GM12878 (cell line): Measurements from ENCODE around the gene MYBL2. TPM values are rescaled to one million over a fixed set of nuclear protein-coding genes. Genes with fewer than 3 reads are reported as not detected.

Source experiments
- ATAC-seq: fragments of 200-7000 bp; cut with Tn5 transposase; 3 replicates; pipeline ENCODE4 v1.9.1; 2020; ENCODE audit warnings: mild to moderate bottlenecking, moderate library complexity
- BruUV-seq: library from RNA; stranded (reverse); fragments of 400-500 nt; replicated peaks from 2 replicates; lab custom pipeline; 2021; lab: Mats Ljungman, UMichigan
- CTCF ChIA-PET: fragments of 300-600 bp; sonication (Branson Sonifier 250); formaldehyde crosslinking; extraction: SDS; loops from one replicate; lab custom pipeline; 2021; ENCODE audit warnings: inconsistent platforms; lab: Yijun Ruan, JAX
- POLR2A ChIA-PET: fragments of 350-600 bp; formaldehyde crosslinking; extraction: SDS; loops from one replicate; lab custom pipeline; 2021; ENCODE audit warnings: inconsistent platforms; lab: Charles Lee
- RAD21 ChIA-PET: fragments of 300-600 bp; sonication (Branson Sonifier 250); formaldehyde crosslinking; loops from one replicate; lab custom pipeline; 2023; ENCODE audit warnings: antibody characterized with exemption; ENCODE audit not compliant: unreplicated experiment; lab: Charles Lee
- SMC1A ChIA-PET: fragments of 300-600 bp; sonication (Branson Sonifier 250); formaldehyde crosslinking; loops from one replicate; lab custom pipeline; 2023; ENCODE audit not compliant: unreplicated experiment, uncharacterized antibody; lab: Charles Lee
- DNase-seq: peaks from one replicate; pipeline ENCODE4 v3.0.0-alpha.2; 2011; ENCODE audit warnings: low read depth, low spot score
- FAIRE-seq: peaks from 3 replicates; lab custom pipeline; 2011; peaks lifted over from hg19 to GRCh38; lab: Jason Lieb, UNC
- H2AFZ ChIP-seq: 2 replicates; pipeline ENCODE4 v1.6.0; 2011; ENCODE audit warnings: low read depth, low read length, control low read depth; ENCODE audit not compliant: control insufficient read depth
- H3K27ac ChIP-seq: 2 replicates; pipeline ENCODE4 v1.5.1; 2011; ENCODE audit warnings: control low read depth; ENCODE audit not compliant: control insufficient read depth, insufficient read depth
- H3K27me3 ChIP-seq, 2 experiments: replicated peaks in 1 of 2; 2 replicates each; pipeline versions ENCODE4 v1.6.0 to v1.6.1; 2011; ENCODE audit warnings: low read length in 1 of 2; ENCODE audit not compliant: control insufficient read depth in 2 of 2, insufficient read depth in 2 of 2
- H3K36me3 ChIP-seq, 2 experiments: 2 replicates each; pipeline ENCODE4 v1.5.1; 2011; ENCODE audit warnings: low read length in 1 of 2; ENCODE audit not compliant: control insufficient read depth in 2 of 2, insufficient read depth in 2 of 2
- H3K4me1 ChIP-seq: 2 replicates; pipeline ENCODE4 v1.6.1; 2011; ENCODE audit warnings: mild to moderate bottlenecking, low read length, moderate library complexity, mixed read lengths; ENCODE audit not compliant: control insufficient read depth, insufficient read depth
- H3K4me2 ChIP-seq: 2 replicates; pipeline ENCODE4 v1.6.0; 2011; ENCODE audit warnings: control low read depth; ENCODE audit not compliant: control insufficient read depth, insufficient read depth
- H3K4me3 ChIP-seq: fragments of 200-600 bp; sonication (generic); 2 replicates; pipeline ENCODE4 v1.5.1; 2016
- H3K79me2 ChIP-seq: 2 replicates; pipeline ENCODE4 v1.6.0; 2011; ENCODE audit warnings: low read length; ENCODE audit not compliant: control insufficient read depth, insufficient read depth
- H3K9ac ChIP-seq: 2 replicates; pipeline ENCODE4 v1.8.0; 2011; ENCODE audit warnings: low read length, control low read depth, mixed read lengths; ENCODE audit not compliant: control insufficient read depth, insufficient read depth
- H3K9me3 ChIP-seq: replicated peaks from 3 replicates; pipeline ENCODE4 v1.5.1; 2011; ENCODE audit warnings: mild to moderate bottlenecking, low read length; ENCODE audit not compliant: control insufficient read depth, insufficient read depth
- H4K20me1 ChIP-seq: 2 replicates; pipeline ENCODE4 v1.6.0; 2011; ENCODE audit not compliant: control insufficient read depth, insufficient read depth
- BHLHE40 ChIP-seq, 2 experiments: fragments of 450-650 bp in 1 of 2; IDR thresholded peaks; 2 replicates each; pipeline ENCODE4 v1.6.1; 2011 to 2017; ENCODE audit warnings: low read depth in 2 of 2, borderline replicate concordance in 1 of 2, improper control_type of control experiment in 1 of 2, low read length in 1 of 2, mild to moderate bottlenecking in 1 of 2
- DPF2 ChIP-seq: fragments of 450-650 bp; IDR thresholded peaks from 2 replicates; pipeline ENCODE4 v1.6.1; 2017; ENCODE audit warnings: mild to moderate bottlenecking
- EED ChIP-seq: sonication (generic); IDR thresholded peaks from 2 replicates; pipeline ENCODE4 v1.6.1; 2016; ENCODE audit warnings: antibody characterized with exemption, low read depth
- ETV6 ChIP-seq, 2 experiments: fragments of 450-650 bp in 1 of 2; IDR thresholded peaks in 1 of 2; conservative IDR thresholded peaks in 1 of 2; 2 replicates each; pipeline ENCODE4 v1.6.1; 2014; ENCODE audit warnings: antibody characterized with exemption in 1 of 2, borderline replicate concordance in 1 of 2, low read depth in 1 of 2, mild to moderate bottlenecking in 1 of 2, moderate library complexity in 1 of 2
- MEF2B ChIP-seq: fragments of 450-650 bp; IDR thresholded peaks from 2 replicates; pipeline ENCODE4 v1.6.1; 2018; ENCODE audit warnings: mild to moderate bottlenecking, moderate library complexity; ENCODE audit not compliant: partially characterized antibody, poor library complexity, severe bottlenecking
- MYB ChIP-seq: fragments of 150-350 bp; IDR thresholded peaks from 2 replicates; pipeline ENCODE4 v1.6.1; 2014; ENCODE audit warnings: mild to moderate bottlenecking, low read depth, low read length, borderline replicate concordance
- NFIC ChIP-seq: IDR thresholded peaks from 2 replicates; pipeline ENCODE4 v1.6.1; 2012; ENCODE audit warnings: low read depth, mild to moderate bottlenecking, inconsistent platforms, low read length, moderate library complexity
- NFXL1 ChIP-seq: fragments of 450-650 bp; IDR thresholded peaks from 2 replicates; pipeline ENCODE4 v1.6.1; 2017; ENCODE audit warnings: antibody characterized with exemption, mild to moderate bottlenecking, borderline replicate concordance
- NR2F1 ChIP-seq: fragments of 450-650 bp; conservative IDR thresholded peaks from 2 replicates; pipeline ENCODE4 v1.6.1; 2017; ENCODE audit warnings: mild to moderate bottlenecking
- RBBP5 ChIP-seq: fragments of 200-600 bp; sonication (generic); conservative IDR thresholded peaks from 2 replicates; pipeline ENCODE4 v1.6.1; 2016
- RELA ChIP-seq: fragments of 450-650 bp; IDR thresholded peaks from 2 replicates; pipeline ENCODE4 v1.8.0; 2014; ENCODE audit warnings: borderline replicate concordance; ENCODE audit not compliant: partially characterized antibody
- STAT3 ChIP-seq: IDR thresholded peaks from 2 replicates; pipeline ENCODE4 v1.6.1; 2011; ENCODE audit warnings: low read depth, low read length, improper control_type of control experiment
- TCF12 ChIP-seq: IDR thresholded peaks from 2 replicates; pipeline ENCODE4 v1.6.1; 2011; ENCODE audit warnings: low read depth, mild to moderate bottlenecking, low read length
- WRNIP1 ChIP-seq: IDR thresholded peaks from 2 replicates; pipeline ENCODE4 v1.6.1; 2011; ENCODE audit warnings: low read depth, low read length, improper control_type of control experiment, borderline replicate concordance
- YY1 ChIP-seq: IDR thresholded peaks from 2 replicates; pipeline ENCODE4 v1.6.1; 2011; ENCODE audit warnings: low read depth, mild to moderate bottlenecking, low read length
- ZNF217 ChIP-seq: fragments of 450-650 bp; IDR thresholded peaks from 2 replicates; pipeline ENCODE4 v1.6.1; 2017; ENCODE audit warnings: antibody characterized with exemption, mild to moderate bottlenecking
- ZSCAN29 ChIP-seq: fragments of 450-650 bp; IDR thresholded peaks from 2 replicates; pipeline ENCODE4 v1.6.1; 2017; ENCODE audit warnings: mild to moderate bottlenecking, moderate library complexity
- WGBS: methylation state at CpG from one replicate; pipeline ENCODE4 v1.1.6; 2016; ENCODE audit warnings: low lambda C conversion rate; ENCODE audit not compliant: insufficient replicate concordance, insufficient coverage; ENCODE audit errors: missing lambda C conversion rate; 5-methylcytosine and 5-hydroxymethylcytosine counted together
- in situ Hi-C: fragments of 300-500 bp; cut with MboI; formaldehyde crosslinking; loops from 9 replicates; pipeline ENCODE4 v1.14.3; 2018; ENCODE audit warnings: mixed read lengths
- intact Hi-C: fragments of 100-400 bp; cut with micrococcal nuclease; formaldehyde crosslinking; loops from one replicate; pipeline ENCODE4 v1.14.2; 2022; ENCODE audit not compliant: unreplicated experiment
- polyA plus RNA-seq, 11 experiments: library from polyadenylated mRNA; depleted of rRNA in 4 of 11; unstranded in 6 of 11; stranded (reverse) in 5 of 11; fragments of >200 nt; fragmentation: Nextera tagmentation in 4 of 11; fragmentation: Illumina TruSeq in 1 of 11; extraction: Ambion mirVana in 4 of 11; extraction: Trizol in 1 of 11; gene quantifications; 1 replicate in 1 of 11; 2 replicates in 10 of 11; pipeline versions ENCODE4 v1.2.1 to v1.2.3, GENCODE V29; 2011 to 2016; ENCODE audit warnings: inconsistent platforms in 2 of 11, missing spikeins in 2 of 11, low read depth in 1 of 11
- total RNA-seq, 4 experiments: library from RNA; depleted of rRNA in 3 of 4; stranded (reverse); fragments of >200 nt in 3 of 4; fragmentation: Illumina TruSeq in 1 of 4; extraction: Trizol in 1 of 4; gene quantifications; 2 replicates each; pipeline versions ENCODE4 v1.2.1 to v1.2.3, GENCODE V29; 2013 to 2021
- TF ChIP-seq, protein P1 (sequence below): IDR thresholded peaks from 2 replicates; pipeline ENCODE4 v1.6.1; 2012; ENCODE audit warnings: low read depth, low read length, improper control_type of control experiment
- TF ChIP-seq, protein P2 (sequence below): IDR thresholded peaks from 2 replicates; pipeline ENCODE4 v1.6.1; 2011; ENCODE audit warnings: borderline replicate concordance, low read depth, mild to moderate bottlenecking, moderate library complexity, mixed read lengths, low read length; ENCODE audit not compliant: insufficient read depth; ENCODE audit errors: extremely low read length
- TF ChIP-seq, protein P3 (sequence below): fragments of 450-650 bp; IDR thresholded peaks from 2 replicates; pipeline ENCODE4 v1.6.1; 2017; ENCODE audit warnings: borderline replicate concordance

Gene MYBL2
- total and polyA plus RNA-seq, 10 of the 15 experiments (the other 5 are each of a cell fraction or from before 2014, with no cell fraction given) = 4.5 to 213 (median 74.2) TPM

DNA sequence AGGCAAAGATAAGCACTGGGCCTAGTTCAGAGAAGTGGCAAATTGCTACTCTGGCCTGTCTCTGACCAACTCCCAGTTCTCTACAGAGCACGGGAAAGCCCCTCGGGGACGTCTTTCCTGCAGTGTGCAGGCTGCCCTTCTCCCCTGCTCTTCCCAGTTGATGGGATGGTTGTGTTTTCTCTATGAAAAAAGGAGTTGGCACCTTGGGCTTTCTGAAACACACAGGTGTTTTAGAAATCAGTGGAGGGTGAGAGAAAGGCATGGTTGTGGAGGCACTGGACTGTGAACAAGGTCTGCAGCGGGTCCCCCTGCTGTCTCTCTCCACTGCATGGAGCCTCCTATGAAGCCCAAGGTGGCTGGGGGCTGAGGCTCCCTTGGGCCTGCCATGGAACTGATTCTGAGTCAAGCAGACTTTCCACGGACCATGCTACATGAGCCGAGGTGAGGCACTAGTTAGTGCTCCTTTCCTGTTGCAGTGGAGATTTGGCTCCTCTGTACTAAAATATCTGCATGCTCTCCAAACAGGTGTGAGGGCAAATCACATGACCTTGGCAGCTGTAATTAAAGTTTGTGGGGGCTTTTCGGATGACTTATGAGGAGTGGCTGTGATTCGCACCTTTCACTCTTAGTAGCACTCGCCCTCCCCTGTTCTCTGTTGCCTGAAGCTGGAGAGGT lies 43.6 kb downstream of the MYBL2 start (continued):
- TF ChIP-seq ETV6 (conservative IDR thresholded peaks at IDR 0.05 in 1 of 2, IDR thresholded peaks at IDR 0.05 in 1 of 2; ENCODE audit: borderline replicate concordance in 1 of 2, low read depth in 1 of 2) = no peak
- no peak for TF ChIP-seq YY1
- TF ChIP-seq NR2F1 = peak; percentile 69

DNA sequence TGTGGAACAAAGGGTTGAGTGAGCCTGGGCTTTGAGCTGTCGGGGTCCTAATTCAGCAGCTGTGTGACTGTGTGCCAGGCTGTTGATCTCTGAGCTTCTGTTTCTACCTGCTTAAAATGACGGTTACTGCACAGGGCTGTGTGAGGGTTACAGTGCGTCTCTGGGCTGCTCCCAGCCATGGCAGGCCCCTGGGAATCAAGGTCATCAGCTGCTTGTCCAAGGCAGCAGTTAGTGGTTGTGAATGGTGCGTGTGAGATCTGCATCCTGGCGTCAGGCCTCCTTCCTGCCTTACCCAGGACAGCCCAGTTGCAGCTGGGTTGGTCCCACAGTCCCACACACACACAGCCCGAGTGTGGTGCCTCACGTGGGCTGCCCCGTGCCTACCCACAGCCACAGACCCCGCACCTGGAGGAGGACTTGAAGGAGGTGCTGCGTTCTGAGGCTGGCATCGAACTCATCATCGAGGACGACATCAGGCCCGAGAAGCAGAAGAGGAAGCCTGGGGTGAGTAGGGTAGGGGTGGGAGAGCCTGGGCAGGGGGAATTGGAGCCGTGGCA lies 44.3 kb downstream of the MYBL2 start:
- peaks cover 8 to 40% of the 10 kb centered on the region in 2 experiments; a peak in 3 of 4 replicates for H3K36me3 ChIP-seq
- ATAC-seq (peak; percentile 36), DNase-seq (no peak), FAIRE-seq (peak; percentile 94)
- peak overlapping the region; percentile 74 for H3K27ac ChIP-seq
- 44% methylated on average over 15 of the region's 15 CpGs for WGBS
- in situ Hi-C loops = no loop called here
- H3K27me3 ChIP-seq = no peaks in the 10 kb centered on the region
- H2AFZ ChIP-seq = peak overlapping the region; percentile 35
- H3K9me3 ChIP-seq = no peaks in the 10 kb centered on the region
- no TSS peak for BruUV-seq
- intact Hi-C loops = no loop called here
- peak overlapping the region; percentile 49 for H3K9ac ChIP-seq
- H3K4me3 ChIP-seq = no peak overlapping the region
- ChIA-PET SMC1A (interaction anchor here (0.6 to 1.7 kb wide), 10 partner anchors 11 to 41 kb away, joined by 3 to 12 read pairs (median 4); no protein-coding TSS in a partner anchor), CTCF (interaction anchor here (0.6 to 2.7 kb wide), 7 partner anchors 11 to 579 kb away, joined by 3 to 15 read pairs (median 4); no protein-coding TSS in a partner anchor), POLR2A (interaction anchor here (0.6 to 1.7 kb wide), 8 partner anchors 10 to 38 kb away, joined by 3 to 6 read pairs (median 4); no protein-coding TSS in a partner anchor), RAD21 (interaction anchor here (0.8 to 1.8 kb wide), 11 partner anchors 11 to 361 kb away, joined by 3 to 8 read pairs (median 4); no protein-coding TSS in a partner anchor)
- peaks cover 3% of the 10 kb centered on the region for H3K79me2 ChIP-seq
- H4K20me1 ChIP-seq = no peaks in the 10 kb centered on the region
- peak overlapping the region; percentile 5 for H3K4me2 ChIP-seq
- H3K4me1 ChIP-seq = peaks cover 30% of the 10 kb centered on the region
- TF ChIP-seq NFXL1 (no peak), WRNIP1 (no peak), EED (no peak), MYB (no peak), ZSCAN29 (no peak), RBBP5 (no peak), DPF2 (no peak), RELA (no peak), TCF12 (peak; percentile 36; the same call in 1 of the 2 replicates), MEF2B (no peak), BHLHE40 (IDR thresholded peaks at IDR 0.05; ENCODE audit: borderline replicate concordance in 1 of 2, low read depth in 2 of 2, low read length in 1 of 2) (peak in 1 of 2 experiments; percentile 45; a peak in 1 of 4 replicates), NFIC (no peak), ZNF217 (no peak), STAT3 (no peak)
- TF ChIP-seq, protein P1, sequence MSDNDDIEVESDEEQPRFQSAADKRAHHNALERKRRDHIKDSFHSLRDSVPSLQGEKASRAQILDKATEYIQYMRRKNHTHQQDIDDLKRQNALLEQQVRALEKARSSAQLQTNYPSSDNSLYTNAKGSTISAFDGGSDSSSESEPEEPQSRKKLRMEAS = no peak
- TF ChIP-seq, protein P2, sequence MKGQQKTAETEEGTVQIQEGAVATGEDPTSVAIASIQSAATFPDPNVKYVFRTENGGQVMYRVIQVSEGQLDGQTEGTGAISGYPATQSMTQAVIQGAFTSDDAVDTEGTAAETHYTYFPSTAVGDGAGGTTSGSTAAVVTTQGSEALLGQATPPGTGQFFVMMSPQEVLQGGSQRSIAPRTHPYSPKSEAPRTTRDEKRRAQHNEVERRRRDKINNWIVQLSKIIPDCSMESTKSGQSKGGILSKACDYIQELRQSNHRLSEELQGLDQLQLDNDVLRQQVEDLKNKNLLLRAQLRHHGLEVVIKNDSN = peak; percentile 38
- TF ChIP-seq, protein P3, sequence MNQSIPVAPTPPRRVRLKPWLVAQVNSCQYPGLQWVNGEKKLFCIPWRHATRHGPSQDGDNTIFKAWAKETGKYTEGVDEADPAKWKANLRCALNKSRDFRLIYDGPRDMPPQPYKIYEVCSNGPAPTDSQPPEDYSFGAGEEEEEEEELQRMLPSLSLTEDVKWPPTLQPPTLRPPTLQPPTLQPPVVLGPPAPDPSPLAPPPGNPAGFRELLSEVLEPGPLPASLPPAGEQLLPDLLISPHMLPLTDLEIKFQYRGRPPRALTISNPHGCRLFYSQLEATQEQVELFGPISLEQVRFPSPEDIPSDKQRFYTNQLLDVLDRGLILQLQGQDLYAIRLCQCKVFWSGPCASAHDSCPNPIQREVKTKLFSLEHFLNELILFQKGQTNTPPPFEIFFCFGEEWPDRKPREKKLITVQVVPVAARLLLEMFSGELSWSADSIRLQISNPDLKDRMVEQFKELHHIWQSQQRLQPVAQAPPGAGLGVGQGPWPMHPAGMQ = no peak
